Hepatocyte (in vitro differentiated cells): ENCODE measurements around the gene FERMT3.

Experiments
- EZH2 ChIP-seq: fragments of 200-600 bp; sonication (generic); IDR thresholded peaks from 2 replicates; pipeline ENCODE4 v1.6.1; 2016; ENCODE audit warnings: antibody characterized with exemption, mild to moderate bottlenecking, borderline replicate concordance
- EZH2phosphoT487 ChIP-seq: fragments of 200-600 bp; sonication (generic); IDR thresholded peaks from one replicate; pipeline ENCODE4 v1.6.1; 2018; ENCODE audit warnings: antibody characterized with exemption, mild to moderate bottlenecking, low read depth, moderate library complexity; ENCODE audit not compliant: unreplicated experiment, severe bottlenecking
- TF ChIP-seq, protein P1 (sequence below): fragments of 200-600 bp; sonication (generic); IDR thresholded peaks from 2 replicates; pipeline ENCODE4 v1.5.1; 2016; ENCODE audit warnings: antibody characterized with exemption, mild to moderate bottlenecking; ENCODE audit not compliant: poor library complexity

DNA sequence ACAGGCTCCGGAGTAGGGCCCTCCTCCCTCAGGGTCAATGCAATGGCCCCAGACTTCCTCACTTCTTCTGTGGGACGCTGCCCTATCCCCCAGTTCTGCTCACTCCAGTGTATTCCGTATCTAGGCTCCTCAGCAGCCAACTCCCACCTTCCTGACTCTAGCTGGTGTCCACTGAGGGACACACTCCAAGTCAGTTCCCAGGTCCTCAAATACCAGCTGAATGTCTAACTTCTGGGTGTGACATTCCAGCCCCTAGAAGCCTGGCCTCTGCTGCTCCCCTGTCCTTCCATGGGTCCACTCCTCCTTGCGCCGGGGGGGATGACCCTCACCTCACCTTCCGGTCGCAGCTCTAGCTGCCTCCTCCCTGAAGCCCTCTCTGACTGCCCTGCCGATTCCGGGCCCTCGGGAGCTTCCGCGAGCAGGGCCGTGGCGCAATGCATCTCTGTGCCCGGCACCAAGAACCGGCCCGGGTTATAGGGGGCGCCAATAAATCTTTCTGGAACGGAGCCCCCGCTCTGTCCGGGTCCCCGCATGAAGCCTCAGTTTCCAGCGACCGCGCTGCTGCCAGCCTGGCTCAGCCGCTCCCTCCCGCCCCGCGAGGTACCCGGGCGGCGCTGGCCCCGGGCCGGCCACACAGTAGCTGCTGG lies 62.5 kb downstream of the FERMT3 start:
- TF ChIP-seq, protein P1, sequence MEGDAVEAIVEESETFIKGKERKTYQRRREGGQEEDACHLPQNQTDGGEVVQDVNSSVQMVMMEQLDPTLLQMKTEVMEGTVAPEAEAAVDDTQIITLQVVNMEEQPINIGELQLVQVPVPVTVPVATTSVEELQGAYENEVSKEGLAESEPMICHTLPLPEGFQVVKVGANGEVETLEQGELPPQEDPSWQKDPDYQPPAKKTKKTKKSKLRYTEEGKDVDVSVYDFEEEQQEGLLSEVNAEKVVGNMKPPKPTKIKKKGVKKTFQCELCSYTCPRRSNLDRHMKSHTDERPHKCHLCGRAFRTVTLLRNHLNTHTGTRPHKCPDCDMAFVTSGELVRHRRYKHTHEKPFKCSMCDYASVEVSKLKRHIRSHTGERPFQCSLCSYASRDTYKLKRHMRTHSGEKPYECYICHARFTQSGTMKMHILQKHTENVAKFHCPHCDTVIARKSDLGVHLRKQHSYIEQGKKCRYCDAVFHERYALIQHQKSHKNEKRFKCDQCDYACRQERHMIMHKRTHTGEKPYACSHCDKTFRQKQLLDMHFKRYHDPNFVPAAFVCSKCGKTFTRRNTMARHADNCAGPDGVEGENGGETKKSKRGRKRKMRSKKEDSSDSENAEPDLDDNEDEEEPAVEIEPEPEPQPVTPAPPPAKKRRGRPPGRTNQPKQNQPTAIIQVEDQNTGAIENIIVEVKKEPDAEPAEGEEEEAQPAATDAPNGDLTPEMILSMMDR, result no peak
- TF ChIP-seq EZH2 (no peak), EZH2phosphoT487 (no peak)
